Vagina (tissue), 2 donors: Measurements from ENCODE around the gene PTS.

ENCODE experiments used
- POLR2A ChIP-seq, 2 donors: fragments of 450-650 bp; IDR thresholded peaks; one replicate each; pipeline ENCODE4 v1.6.1; 2017; ENCODE audit warnings: antibody characterized with exemption in 2 of 2, mild to moderate bottlenecking in 2 of 2, moderate library complexity in 2 of 2
- POLR2AphosphoS5 ChIP-seq, 2 donors: sonication (generic); formaldehyde crosslinking; IDR thresholded peaks; one replicate each; pipeline ENCODE4 v1.9.0; 2017; ENCODE audit warnings: antibody characterized with exemption in 2 of 2, mild to moderate bottlenecking in 2 of 2, low read depth in 1 of 2; ENCODE audit not compliant: insufficient read depth in 1 of 2

DNA sequence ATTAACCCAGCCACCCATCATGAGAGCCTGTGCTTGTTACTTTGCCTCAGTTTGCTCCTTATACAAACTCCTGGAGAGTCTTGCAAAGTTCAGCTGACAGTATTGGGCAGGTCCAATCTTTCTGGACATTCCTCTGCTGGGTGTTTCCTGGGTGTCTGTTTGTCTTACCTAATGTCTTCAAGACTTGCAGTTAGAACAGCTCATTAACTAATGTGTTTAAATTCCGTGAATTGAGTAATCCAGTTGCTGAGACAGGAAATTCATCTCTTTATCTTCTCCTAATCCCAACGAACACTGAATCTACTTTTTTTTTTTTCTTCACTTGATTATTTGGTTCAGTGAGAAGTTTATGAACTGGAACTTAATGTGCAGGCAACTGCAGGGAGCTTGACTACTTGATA is 30.3 kb upstream of the PTS start:
- TF ChIP-seq POLR2AphosphoS5 (IDR thresholded peaks at IDR 0.05; ENCODE audit: insufficient read depth in 1 of 2, low read depth in 1 of 2), result peak in 1 of 2 donors; percentile 63
- no peak for TF ChIP-seq POLR2A (IDR thresholded peaks at IDR 0.05)
